ENCODE data around the gene RXRB.

Gene RXRB

GRCh38 chr6:33175436-33176069, 24.9 kb downstream of the RXRB start:
- DNase-seq (ENCODE audit: low spot score) = no peak

- DNase-seq (ENCODE audit: low spot score) = no peak
Measured at GRCh38 chr6:33174784-33175183, 25.7 kb downstream of the RXRB start.

GRCh38 chr6:33173535-33174180, 26.8 kb downstream of the RXRB start:
- DNase-seq (ENCODE audit: low spot score) = no peak

GRCh38 chr6:33172688-33173534, 27.6 kb downstream of the RXRB start:
- no peak for DNase-seq (ENCODE audit: low spot score)

GRCh38 chr6:33171880-33172687, 28.4 kb downstream of the RXRB start:
- DNase-seq (ENCODE audit: low spot score) = no peak

GRCh38 chr6:33171016-33171879, 29.2 kb downstream of the RXRB start:
- DNase-seq (ENCODE audit: low spot score) = no peak

GRCh38 chr6:33170176-33171015, 30.1 kb downstream of the RXRB start:
- no peak for DNase-seq (ENCODE audit: low spot score)

- DNase-seq (ENCODE audit: low spot score) = no peak
Measured at GRCh38 chr6:33169291-33170175, 30.9 kb downstream of the RXRB start.

GRCh38 chr6:33168639-33169038, 31.8 kb downstream of the RXRB start:
- DNase-seq (ENCODE audit: low spot score) = no peak

GRCh38 chr6:33168284-33168601, 32.2 kb downstream of the RXRB start:
- no peak for DNase-seq (ENCODE audit: low spot score)

- no peak for DNase-seq (ENCODE audit: low spot score)
Measured at GRCh38 chr6:33167374-33168283, 32.8 kb downstream of the RXRB start.

- DNase-seq (ENCODE audit: low spot score) = no peak
Measured at GRCh38 chr6:33166811-33167210, 33.7 kb downstream of the RXRB start.

- DNase-seq (ENCODE audit: low spot score) = no peak
Measured at GRCh38 chr6:33166363-33166762, 34.1 kb downstream of the RXRB start.

GRCh38 chr6:33165581-33166258, 34.7 kb downstream of the RXRB start:
- no peak for DNase-seq (ENCODE audit: low spot score)

- DNase-seq (ENCODE audit: low spot score) = no peak
Measured at GRCh38 chr6:33164665-33165373, 35.6 kb downstream of the RXRB start.

GRCh38 chr6:33164176-33164575, 36.3 kb downstream of the RXRB start:
- DNase-seq (ENCODE audit: low spot score) = no peak

GRCh38 chr6:33163540-33163939, 36.9 kb downstream of the RXRB start:
- no peak for DNase-seq (ENCODE audit: low spot score)

Measured in activated CD4-positive, alpha-beta T cell treated with anti-CD3 and anti-CD28 coated beads, Interleukin-2, Interleukin-4, amounts not matched to agents 100 ng/mL and 50 ng/mL, durations not matched to agents 16 hours and 8 hours (primary cell).